Esophagus (tissue), 2 donors: Measurements from ENCODE around the gene RNASET2. TPM values are rescaled to one million over a fixed set of nuclear protein-coding genes. Genes with fewer than 3 reads are reported as not detected.
"Not testable (repeated sequence)": the region's sequence is repeated elsewhere in the genome, so short reads cannot be mapped to it uniquely, and the experiment has no call there.

Experiments
- H3K27ac ChIP-seq, 2 donors: one replicate each; pipeline ENCODE4 v1.5.1; 2013; ENCODE audit warnings: low read depth in 2 of 2, mild to moderate bottlenecking in 2 of 2, inconsistent platforms in 1 of 2, low read length in 1 of 2, moderate library complexity in 1 of 2
- H3K27me3 ChIP-seq, 2 donors: one replicate each; pipeline ENCODE4 v1.6.1; 2013; ENCODE audit warnings: low read length in 2 of 2, control low read depth in 1 of 2, mild to moderate bottlenecking in 1 of 2; ENCODE audit not compliant: insufficient read depth in 2 of 2, control insufficient read depth in 1 of 2
- H3K36me3 ChIP-seq, 2 donors: one replicate each; pipeline ENCODE4 v1.6.1; 2013; ENCODE audit warnings: low read length in 1 of 2; ENCODE audit not compliant: control insufficient read depth in 2 of 2, insufficient read depth in 2 of 2
- H3K4me1 ChIP-seq, 2 donors: one replicate each; pipeline ENCODE4 v1.6.1; 2013; ENCODE audit warnings: low read length in 1 of 2; ENCODE audit not compliant: control insufficient read depth in 2 of 2, insufficient read depth in 2 of 2
- H3K4me3 ChIP-seq, 2 donors: one replicate each; pipeline ENCODE4 v1.5.1; 2013; ENCODE audit warnings: low read length in 2 of 2, mild to moderate bottlenecking in 2 of 2, low read depth in 1 of 2, moderate library complexity in 1 of 2
- H3K9me3 ChIP-seq, 2 donors: one replicate each; pipeline ENCODE4 v1.6.1; 2013; ENCODE audit warnings: mild to moderate bottlenecking in 2 of 2, low read depth in 1 of 2, low read length in 1 of 2, moderate library complexity in 1 of 2; ENCODE audit not compliant: control insufficient read depth in 2 of 2, insufficient read depth in 1 of 2
- WGBS, 2 donors: extraction: QIAGEN DNeasy Blood & Tissue Kit; methylation state at CpG; one replicate each; pipeline ENCODE4 v1.1.7; 2013; 5-methylcytosine and 5-hydroxymethylcytosine counted together
- polyA plus RNA-seq, 2 donors: library from polyadenylated mRNA; stranded (reverse); fragments of 200-250 nt; gene quantifications; one replicate each; pipeline ENCODE4 v1.2.3, GENCODE V29; 2013
- donor health status: healthy with polysubstance abuse.
- donor health status: Bipolar disorder and iron deficiency.

The RNASET2 gene
- polyA plus RNA-seq, 2 donors: 19.7 to 26.8 TPM

DNA sequence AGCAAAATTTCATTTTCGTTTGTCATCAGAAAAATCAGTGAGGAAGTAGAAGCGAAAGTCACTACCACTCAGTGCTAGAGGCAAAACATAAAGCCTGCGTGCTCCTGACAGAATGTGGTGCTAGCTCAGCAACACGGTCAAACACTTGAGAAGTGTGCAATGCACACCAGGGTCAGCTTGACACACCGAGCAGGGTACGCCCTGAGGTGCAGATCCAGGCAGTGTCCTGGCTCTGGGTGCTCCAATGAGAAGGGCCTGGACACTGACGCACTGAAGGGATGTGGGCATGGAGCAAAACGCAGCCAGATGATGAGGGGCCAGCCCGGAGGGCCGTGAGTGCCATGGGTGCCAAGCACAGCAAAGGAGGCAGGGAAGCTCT is 5.9 kb downstream of the RNASET2 start:
- peaks cover 0 to 11% of the 10 kb centered on the region in 2 donors for H3K4me1 ChIP-seq
- no peaks in the 10 kb centered on the region for H3K27me3 ChIP-seq
- 75 to 79% methylated on average over 10 of the region's 10 CpGs for WGBS, 2 donors
- H3K27ac ChIP-seq: peak overlapping the region in 1 of 2 donors; percentile 4
- H3K4me3 ChIP-seq: no peak overlapping the region
- H3K36me3 ChIP-seq: peaks cover 0 to 9% of the 10 kb centered on the region in 2 donors
- no peaks in the 10 kb centered on the region for H3K9me3 ChIP-seq

DNA sequence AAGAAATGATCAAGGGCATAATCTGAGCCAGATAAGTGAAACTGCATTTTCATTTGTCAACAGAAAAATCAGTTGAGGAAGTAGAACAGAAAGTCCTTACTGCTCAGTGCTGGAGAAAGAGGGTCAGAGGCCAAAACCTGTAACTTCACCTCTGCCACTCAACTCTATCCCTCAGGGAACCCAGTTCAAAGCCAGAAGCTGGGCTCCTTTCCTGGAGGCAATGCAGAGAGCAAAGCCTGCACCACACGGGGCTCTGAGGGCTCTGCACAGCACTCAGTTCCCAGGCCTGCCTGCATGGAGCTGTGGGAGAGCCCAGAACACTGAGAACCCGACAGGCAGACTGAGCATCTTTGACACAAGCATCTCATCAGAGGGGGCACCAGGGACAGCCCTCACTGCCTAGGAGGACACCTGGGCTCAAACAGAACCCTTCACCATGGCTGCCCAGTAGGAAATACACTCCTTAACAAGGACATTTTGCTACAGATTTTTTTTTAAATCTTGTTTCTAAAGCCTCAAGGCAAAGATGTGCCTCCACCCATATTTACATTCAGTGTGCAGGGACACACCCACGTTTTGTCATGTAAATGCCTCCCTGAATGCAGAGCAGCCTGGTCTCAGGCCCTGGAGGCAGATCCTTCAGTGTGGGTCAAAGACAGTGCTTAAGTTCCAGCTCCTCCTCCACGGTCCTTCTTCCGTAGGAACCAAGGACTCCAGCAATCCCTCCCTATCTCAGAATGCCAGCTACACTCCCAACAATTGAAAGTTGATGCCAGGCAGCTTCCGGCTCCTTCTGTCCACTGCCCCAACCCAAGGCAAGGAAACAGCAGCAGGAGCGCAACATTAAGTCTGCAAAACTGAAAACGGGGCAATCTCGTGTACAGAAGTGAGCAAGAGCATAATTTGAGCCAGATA is 6.6 kb downstream of the RNASET2 start:
- WGBS, 2 donors: 42 to 55% methylated on average over 9 of the region's 9 CpGs
- peak overlapping the region; percentile 47 to 62 for H3K27ac ChIP-seq

DNA sequence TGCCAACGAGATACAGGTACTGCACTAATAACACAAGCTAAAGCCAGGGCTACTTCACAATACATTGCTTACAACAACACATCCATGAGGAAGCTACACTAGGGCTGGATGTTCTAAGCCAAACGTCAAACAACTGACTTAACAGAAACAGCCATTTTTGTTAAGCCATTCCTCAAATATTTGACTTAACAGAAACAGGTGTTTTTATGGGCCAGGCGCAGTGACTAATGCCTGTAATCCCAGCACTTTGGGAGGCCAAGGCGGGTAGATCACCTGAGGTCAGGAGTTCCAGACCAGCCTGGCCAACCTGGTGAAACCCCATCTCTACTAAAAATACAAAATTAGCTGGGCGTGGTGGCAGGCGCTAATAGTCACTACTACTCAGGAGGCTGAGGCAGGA is 7.6 kb downstream of the RNASET2 start:
- H3K27me3 ChIP-seq, H3K4me1 ChIP-seq, H3K4me3 ChIP-seq, H3K9me3 ChIP-seq, H3K36me3 ChIP-seq, H3K27ac ChIP-seq: not testable (repeated sequence)
- 88% methylated on average over 6 of the region's 6 CpGs for WGBS, 2 donors

More for the DNA sequence above, 6.6 kb downstream of the RNASET2 start:
- Histone ChIP-seq H3K27me3 (no peaks in the 10 kb centered on the region), H3K36me3 (peaks cover 3 to 9% of the 10 kb centered on the region in 2 donors), H3K4me3 (no peak overlapping the region), H3K9me3 (no peaks in the 10 kb centered on the region), H3K4me1 (peaks cover 0 to 7% of the 10 kb centered on the region in 2 donors)

DNA sequence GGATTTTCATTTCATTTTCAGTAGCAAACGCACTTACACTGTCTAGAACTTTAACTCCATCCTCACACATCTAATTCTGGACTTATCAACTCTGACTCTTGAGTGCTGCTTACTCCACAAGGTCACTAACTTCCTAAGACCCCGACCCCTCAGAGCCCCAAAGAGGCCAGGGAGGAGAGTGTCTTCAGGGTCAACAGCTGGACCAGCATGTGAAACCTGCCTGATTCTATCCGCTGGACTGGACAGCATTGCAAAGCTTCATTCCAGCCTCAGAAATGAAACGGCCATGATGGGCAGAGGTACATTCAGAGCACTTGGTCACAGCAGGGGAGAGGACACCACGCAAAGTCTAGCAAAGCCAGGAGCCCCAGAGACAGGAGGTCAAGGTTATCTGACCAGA is 9.1 kb downstream of the RNASET2 start:
- no peaks in the 10 kb centered on the region for H3K27me3 ChIP-seq
- H3K4me1 ChIP-seq: peaks cover 0 to 7% of the 10 kb centered on the region in 2 donors
- H3K27ac ChIP-seq: no peak overlapping the region
- peaks cover 3 to 9% of the 10 kb centered on the region in 2 donors for H3K36me3 ChIP-seq
- 90% methylated on average over 5 of the region's 5 CpGs for WGBS, 2 donors
- no peaks in the 10 kb centered on the region for H3K9me3 ChIP-seq
- no peak overlapping the region for H3K4me3 ChIP-seq

DNA sequence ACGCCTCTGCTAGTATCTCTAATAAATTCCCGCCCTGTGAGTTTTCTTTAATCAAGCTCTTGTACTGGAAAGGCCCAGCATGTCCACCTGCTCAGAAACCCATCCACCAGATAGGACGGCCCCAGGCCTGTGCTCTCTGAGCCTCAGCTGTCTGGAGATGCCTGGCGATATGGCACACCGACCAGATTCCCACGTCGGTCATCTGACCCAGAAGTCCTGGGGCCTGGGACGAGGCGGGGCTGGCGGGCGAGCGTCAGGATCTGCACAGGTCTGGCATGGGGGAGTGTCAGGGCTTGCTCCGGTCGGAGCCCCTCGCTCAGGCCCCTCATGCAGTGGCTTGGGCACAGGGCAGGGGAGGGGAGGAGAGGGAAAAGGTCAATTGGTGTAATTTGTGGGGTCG is 10.2 kb downstream of the RNASET2 start:
- Histone ChIP-seq H3K9me3 (no peaks in the 10 kb centered on the region), H3K36me3 (peaks cover 3 to 9% of the 10 kb centered on the region in 2 donors), H3K4me3 (no peak overlapping the region), H3K27me3 (no peaks in the 10 kb centered on the region), H3K4me1 (peaks cover 0 to 7% of the 10 kb centered on the region in 2 donors), H3K27ac (no peak overlapping the region)
- WGBS, 2 donors: 96% methylated on average over 16 of the region's 16 CpGs

DNA sequence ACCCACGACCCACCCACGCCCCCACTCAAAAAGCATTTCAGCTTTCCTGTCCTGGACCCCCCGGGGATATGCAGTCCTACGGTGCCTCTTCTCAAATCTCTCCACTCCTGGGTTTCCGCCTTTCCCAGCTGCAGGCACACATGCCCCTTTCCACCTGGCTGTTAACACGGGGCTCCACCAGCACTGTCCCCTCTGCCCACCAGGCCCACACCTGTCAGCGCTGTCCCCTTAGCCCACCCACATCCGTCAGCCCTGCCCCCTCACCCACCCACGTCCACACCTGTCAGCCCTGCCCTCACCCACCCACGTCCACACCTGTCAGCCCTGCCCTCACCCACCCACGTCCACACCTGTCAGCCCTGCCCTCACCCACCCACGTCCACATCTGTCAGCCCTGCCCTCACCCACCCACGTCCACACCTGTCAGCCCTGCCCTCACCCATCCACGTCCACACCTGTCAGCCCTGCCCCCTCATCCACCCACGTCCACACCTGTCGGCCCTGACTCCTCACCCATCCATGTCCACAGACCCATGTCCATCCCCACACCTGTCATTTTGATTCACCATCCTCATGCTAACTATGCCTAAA is 11.6 kb downstream of the RNASET2 start:
- H3K9me3 ChIP-seq: no peaks in the 10 kb centered on the region

DNA sequence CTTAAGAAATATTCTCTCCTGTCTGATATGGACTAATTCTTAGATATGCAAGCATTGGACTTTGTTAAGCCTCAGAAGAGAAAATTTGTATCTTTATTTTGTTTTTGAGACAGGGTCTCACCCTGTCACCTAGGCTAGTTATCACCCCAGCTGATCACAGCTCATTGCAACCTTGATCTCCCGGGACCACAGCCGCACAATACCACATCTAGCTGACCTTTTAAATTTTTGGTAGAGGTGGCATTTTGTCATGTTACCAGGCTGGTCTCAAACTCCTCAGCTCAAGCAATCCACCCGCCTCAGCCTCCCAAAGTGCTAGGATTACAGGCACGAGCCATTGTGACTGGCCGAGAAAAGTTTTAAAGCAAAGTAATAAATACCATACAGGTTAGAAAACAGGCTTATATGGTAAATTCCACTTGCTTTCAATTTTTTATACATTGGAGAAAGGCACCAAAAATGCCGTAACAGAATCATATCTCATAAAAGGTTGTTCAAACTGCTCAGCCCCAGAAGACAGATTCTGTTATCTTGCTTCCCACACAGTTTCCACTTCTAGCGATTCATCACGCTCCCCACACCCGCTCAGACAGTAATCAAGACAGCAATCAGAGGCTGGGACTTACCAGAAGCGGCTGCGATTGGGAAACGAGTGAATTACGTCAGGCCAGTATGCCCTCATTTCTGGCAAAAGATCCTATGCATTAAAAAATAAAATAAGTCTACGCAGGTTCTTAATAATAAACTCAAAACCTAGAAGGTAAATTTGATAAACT is 13.8 kb downstream of the RNASET2 start:
- H3K27me3 ChIP-seq: no peaks in the 10 kb centered on the region
- H3K9me3 ChIP-seq: no peaks in the 10 kb centered on the region
- 80 to 86% methylated on average over 14 of the region's 14 CpGs for WGBS, 2 donors
- H3K36me3 ChIP-seq: peaks cover 5 to 19% of the 10 kb centered on the region in 2 donors
- H3K4me1 ChIP-seq: peaks cover 2% of the 10 kb centered on the region in 2 donors
- no peak overlapping the region for H3K4me3 ChIP-seq
- no peak overlapping the region for H3K27ac ChIP-seq

More for the DNA sequence above, 11.6 kb downstream of the RNASET2 start:
- no peaks in the 10 kb centered on the region for H3K27me3 ChIP-seq
- H3K4me3 ChIP-seq: no peak overlapping the region
- peaks cover 3 to 9% of the 10 kb centered on the region in 2 donors for H3K36me3 ChIP-seq
- 82 to 90% methylated on average over 16 of the region's 16 CpGs for WGBS, 2 donors
- no peak overlapping the region for H3K27ac ChIP-seq
- H3K4me1 ChIP-seq: peaks cover 2 to 6% of the 10 kb centered on the region in 2 donors

DNA sequence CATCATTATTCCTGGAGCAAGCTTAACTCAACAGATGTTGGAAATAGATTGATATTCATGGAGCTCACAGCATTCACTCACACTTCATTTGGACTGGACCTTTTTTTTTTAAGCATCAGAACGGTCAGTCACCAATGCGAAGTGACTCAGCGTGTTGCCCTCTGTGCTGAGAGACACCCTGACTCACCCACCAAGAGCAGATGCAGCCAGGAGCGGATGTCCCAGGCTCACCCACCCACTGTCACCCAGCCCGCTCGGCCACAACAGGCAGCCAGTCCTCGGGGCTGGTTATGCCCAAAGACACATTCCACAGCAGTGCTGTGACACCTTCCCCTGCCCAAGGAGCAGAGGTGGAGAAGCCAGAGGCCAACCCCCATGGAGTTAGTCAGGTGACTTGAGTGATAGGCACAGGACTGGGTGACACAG is 15.7 kb downstream of the RNASET2 start:
- peaks cover 5 to 10% of the 10 kb centered on the region in 2 donors for H3K36me3 ChIP-seq

DNA sequence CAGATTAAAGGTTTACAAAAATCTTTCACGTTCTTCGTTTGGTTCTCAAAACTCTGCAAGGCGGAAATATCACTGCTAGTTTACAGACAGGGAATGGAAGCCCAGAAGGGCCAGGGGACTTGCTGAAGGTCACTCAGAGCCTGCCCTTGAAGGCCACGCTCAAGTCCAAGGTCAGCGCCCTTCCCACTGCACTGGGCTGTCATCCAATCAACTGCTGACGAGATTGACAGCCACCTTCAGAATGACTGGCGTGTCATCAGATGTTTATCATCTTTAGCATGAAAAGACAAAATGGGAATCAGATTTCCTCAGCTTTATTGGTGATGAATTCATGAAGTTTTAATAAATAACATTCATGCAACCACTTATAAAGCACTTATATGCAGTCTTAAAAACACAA is 16.5 kb downstream of the RNASET2 start:
- 87 to 91% methylated on average over 7 of the region's 7 CpGs for WGBS, 2 donors

More for the DNA sequence above, 15.7 kb downstream of the RNASET2 start:
- no peak overlapping the region for H3K4me3 ChIP-seq
- WGBS, 2 donors: 84 to 86% methylated on average over 7 of the region's 7 CpGs
- H3K27ac ChIP-seq: no peak overlapping the region
- H3K4me1 ChIP-seq: peaks cover 2% of the 10 kb centered on the region in 2 donors
- H3K9me3 ChIP-seq: no peaks in the 10 kb centered on the region
- no peaks in the 10 kb centered on the region for H3K27me3 ChIP-seq

More for the DNA sequence above, 16.5 kb downstream of the RNASET2 start:
- no peak overlapping the region for H3K4me3 ChIP-seq
- peaks cover 2% of the 10 kb centered on the region in 2 donors for H3K4me1 ChIP-seq
- H3K9me3 ChIP-seq: no peaks in the 10 kb centered on the region
- no peaks in the 10 kb centered on the region for H3K27me3 ChIP-seq
- H3K27ac ChIP-seq: no peak overlapping the region
- peaks cover 2 to 10% of the 10 kb centered on the region in 2 donors for H3K36me3 ChIP-seq
